Choroid plexus epithelial cell (primary cell): Measurements from ENCODE around the gene DERL2.
A peak's percentile ranks its signal among the peaks of the same experiment; 100 is the strongest.

Source experiments
- DNase-seq: peaks from one replicate; pipeline ENCODE4 v3.0.0-alpha.2; 2010; ENCODE audit warnings: low read depth
- H3K4me3 ChIP-seq: 2 replicates; pipeline ENCODE4 v1.5.1; 2011; ENCODE audit warnings: low read depth, mild to moderate bottlenecking, control low read depth, low read length, moderate library complexity
- CTCF ChIP-seq: conservative IDR thresholded peaks from 2 replicates; pipeline ENCODE4 v1.5.1; 2011; ENCODE audit warnings: low read depth, mild to moderate bottlenecking, control low read depth, inconsistent platforms, low read length, moderate library complexity

Gene DERL2

GRCh38 chr17:5513628-5514027 lies 27.6 kb upstream of the DERL2 start:
- TF ChIP-seq CTCF: no peak
- no peak overlapping the region for H3K4me3 ChIP-seq
- DNase-seq: no peak

- no peak overlapping the region for H3K4me3 ChIP-seq
- no peak for TF ChIP-seq CTCF
- DNase-seq: no peak
Observed at GRCh38 chr17:5511401-5512225, 25.6 kb upstream of the DERL2 start.

GRCh38 chr17:5510771-5511170 lies 24.8 kb upstream of the DERL2 start:
- no peak for DNase-seq
- no peak for TF ChIP-seq CTCF
- H3K4me3 ChIP-seq: no peak overlapping the region

- peak; percentile 48 for DNase-seq
- TF ChIP-seq CTCF: no peak
Observed at GRCh38 chr17:5509482-5509881, 23.5 kb upstream of the DERL2 start.

GRCh38 chr17:5508810-5509209 lies 22.8 kb upstream of the DERL2 start:
- no peak overlapping the region for H3K4me3 ChIP-seq
- DNase-seq: peak; percentile 86
- no peak for TF ChIP-seq CTCF

More at GRCh38 chr17:5509482-5509881, 23.5 kb upstream of the DERL2 start:
- H3K4me3 ChIP-seq: no peak overlapping the region

- TF ChIP-seq CTCF: no peak
- H3K4me3 ChIP-seq: no peak overlapping the region
- no peak for DNase-seq
Observed at GRCh38 chr17:5506307-5506706, 20.3 kb upstream of the DERL2 start.

- no peak for TF ChIP-seq CTCF
- H3K4me3 ChIP-seq: no peak overlapping the region
- no peak for DNase-seq
Observed at GRCh38 chr17:5502552-5502951, 16.6 kb upstream of the DERL2 start.
